ENCODE results near the gene TNKS1BP1. TPM values are rescaled to one million over a fixed set of nuclear protein-coding genes. Genes with fewer than 3 reads are reported as not detected.

The TNKS1BP1 gene
- total and polyA plus RNA-seq, 2 of the 8 experiments (the other 6 are each of a cell fraction or from before 2014, with no cell fraction given), result 50.0 to 122 TPM

GRCh38 chr11:57276169-57276970 lies 48.4 kb downstream of the TNKS1BP1 start:
- WGBS, 2 experiments (ENCODE audit: extremely low coverage in 1 of 2, insufficient coverage in 1 of 2, insufficient read length in 1 of 2, insufficient replicate concordance in 2 of 2, low coverage in 1 of 2, low lambda C conversion rate in 2 of 2, missing lambda C conversion rate in 1 of 2), result 91% methylated on average over 3 of the region's 3 CpGs; no CpG with 5 or more reads in 1 of the 2 experiments
- Histone ChIP-seq H2BK20ac (ENCODE audit: low read length) (no peak overlapping the region), H3K23me2 (ENCODE audit: low read depth, low read length) (no peaks in the 10 kb centered on the region; the same call in 1 of the 2 replicates), H3K4me1 (replicated peaks in 1 of 4; ENCODE audit: control insufficient read depth in 3 of 4, insufficient read depth in 4 of 4, low read length in 3 of 4) (peaks cover 2 to 10% (median 5%) of the 10 kb centered on the region in 4 experiments; a peak in 6 of 7 replicates), H2BK15ac (ENCODE audit: low read length) (no peak overlapping the region), H3K14ac (ENCODE audit: insufficient read length) (no peak overlapping the region), H4K5ac (ENCODE audit: insufficient read length, low read depth, low read length) (no peak overlapping the region), H3K23ac (ENCODE audit: insufficient read length) (no peak overlapping the region), H3K18ac (ENCODE audit: extremely low read depth, low read length) (no peak overlapping the region), H3K36me3 (ENCODE audit: control insufficient read depth in 2 of 4, insufficient read depth in 4 of 4, low read length in 3 of 4) (no peaks in the 10 kb centered on the region), H3K4ac (replicated peaks; ENCODE audit: insufficient read length, low read depth, low read length) (no peak overlapping the region), H2AK5ac (ENCODE audit: low read depth, low read length) (no peak overlapping the region), H2AFZ (ENCODE audit: low read length) (no peak overlapping the region), H4K8ac (ENCODE audit: extremely low read depth, insufficient read depth, low read length) (no peak overlapping the region), H3K27me3 (replicated peaks in 1 of 4; ENCODE audit: control insufficient read depth in 3 of 4, extremely low read depth in 1 of 4, insufficient read depth in 3 of 4, low read length in 3 of 4) (peaks cover 0 to 2% (median 0%) of the 10 kb centered on the region in 4 experiments; a peak in 3 of 7 replicates), H2BK5ac (ENCODE audit: low read depth, low read length) (no peak overlapping the region), H3K27ac (ENCODE audit: low read depth, low read length) (no peak overlapping the region), H2BK120ac (replicated peaks; ENCODE audit: low read depth, low read length) (no peak overlapping the region), H4K20me1 (replicated peaks in 1 of 2; ENCODE audit: control insufficient read depth in 1 of 2, insufficient read depth in 2 of 2, low read length in 2 of 2) (no peaks in the 10 kb centered on the region), H3K9ac (replicated peaks in 1 of 4; ENCODE audit: extremely low read depth in 1 of 4, low read depth in 3 of 4, low read length in 3 of 4) (no peak overlapping the region), H3K9me3 (ENCODE audit: insufficient read depth in 2 of 2, low read depth in 1 of 2, low read length in 1 of 2) (peaks cover 0 to 8% of the 10 kb centered on the region in 2 experiments; a peak in 3 of 4 replicates), H4K91ac (replicated peaks; ENCODE audit: insufficient read length, low read length) (no peak overlapping the region), H3K56ac (replicated peaks; ENCODE audit: insufficient read length, low read depth, low read length) (no peak overlapping the region), H3K79me2 (ENCODE audit: control insufficient read depth in 1 of 2, insufficient read depth in 2 of 2, low read length in 2 of 2) (no peaks in the 10 kb centered on the region), H3K4me2 (ENCODE audit: insufficient read depth in 1 of 2, low read depth in 2 of 2, low read length in 2 of 2) (no peak overlapping the region), H3K79me1 (ENCODE audit: low read depth, low read length) (no peaks in the 10 kb centered on the region), H3K4me3 (ENCODE audit: extremely low read depth in 1 of 4, insufficient read depth in 2 of 4, low read depth in 3 of 4, low read length in 4 of 4) (no peak overlapping the region), H2BK12ac (ENCODE audit: low read depth, low read length) (no peak overlapping the region; the same call in 1 of the 2 replicates)
- no peak for TF ChIP-seq BRCA1 (IDR thresholded peaks at IDR 0.05; ENCODE audit: low read depth, low read length)
- TF ChIP-seq CBX5 (IDR thresholded peaks at IDR 0.05; ENCODE audit: low read depth, low read length), result no peak
- TF ChIP-seq BACH1 (IDR thresholded peaks at IDR 0.05; ENCODE audit: low read length), result no peak
- no peak for FAIRE-seq
- ChIA-PET POLR2A (ENCODE audit: partially characterized antibody) (interaction anchor here (1.0 to 2.7 kb wide), 5 partner anchors 13 to 48 kb away, joined by 3 to 12 read pairs (median 6); partner anchors contain the start of gene TNKS1BP1), CTCF (ENCODE audit: partially characterized antibody) (interaction anchor here (0.6 to 7.1 kb wide), 13 partner anchors 9 to 436 kb away, joined by 3 to 41 read pairs (median 4); no protein-coding TSS in a partner anchor)
- DNase-seq (ENCODE audit: low read depth in 1 of 2, low spot score in 2 of 2), result no peak
